Measurements from ENCODE around the gene KIF5B. TPM values are rescaled to one million over a fixed set of nuclear protein-coding genes. Genes with fewer than 3 reads are reported as not detected.

KIF5B gene
- total RNA-seq, 1 experiment from 2014 or later = 117 TPM

DNA sequence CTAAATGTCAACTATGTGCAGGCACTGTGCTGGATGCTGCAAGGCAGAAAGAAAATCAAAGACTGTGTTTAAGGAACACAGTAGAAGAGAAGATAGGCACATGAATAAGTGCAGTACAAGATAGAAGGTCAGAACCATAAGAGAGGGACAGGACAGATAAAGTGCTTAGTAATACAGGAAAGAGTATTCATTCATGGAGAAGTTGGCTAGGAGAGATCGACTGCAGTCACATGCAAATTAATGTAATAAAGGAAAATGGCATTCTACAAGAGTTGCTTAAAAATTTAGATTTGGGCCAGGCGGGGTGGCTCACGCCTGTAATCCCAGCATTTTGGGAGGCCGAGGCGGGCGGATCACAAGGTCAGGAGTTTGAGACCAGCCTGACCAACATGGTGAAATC is 24.8 kb downstream of the KIF5B start:
- TF ChIP-seq SRF (IDR thresholded peaks at IDR 0.05; ENCODE audit: low read depth) (no peak), REST (IDR thresholded peaks at IDR 0.05; ENCODE audit: low read depth) (no peak), EZH2phosphoT487 (IDR thresholded peaks at IDR 0.05; ENCODE audit: borderline replicate concordance) (no peak), POLR2AphosphoS5 (IDR thresholded peaks at IDR 0.05; ENCODE audit: low read depth, low read length) (no peak), YY1 (IDR thresholded peaks at IDR 0.05; ENCODE audit: extremely low read depth, insufficient replicate concordance, low read depth, low read length) (no peak), ELF1 (IDR thresholded peaks at IDR 0.05; ENCODE audit: borderline replicate concordance, low read depth) (no peak), TCF7L2 (IDR thresholded peaks at IDR 0.05; ENCODE audit: borderline replicate concordance, extremely low read depth, insufficient read depth, insufficient read length) (no peak), FOSL1 (IDR thresholded peaks at IDR 0.05; ENCODE audit: low read depth) (no peak), CEBPB (IDR thresholded peaks at IDR 0.05; ENCODE audit: low read depth) (no peak), RAD21 (IDR thresholded peaks at IDR 0.05; ENCODE audit: low read depth) (no peak), CBX3 (IDR thresholded peaks at IDR 0.05; ENCODE audit: low read depth) (no peak), POLR2A (IDR thresholded peaks at IDR 0.05; ENCODE audit: borderline replicate concordance, extremely low read depth, insufficient read depth, insufficient read length) (no peak), SIN3A (IDR thresholded peaks at IDR 0.05; ENCODE audit: low read depth) (no peak), JUND (IDR thresholded peaks at IDR 0.05) (no peak), EZH2 (IDR thresholded peaks at IDR 0.05) (no peak)
- TF ChIP-seq, protein P1, sequence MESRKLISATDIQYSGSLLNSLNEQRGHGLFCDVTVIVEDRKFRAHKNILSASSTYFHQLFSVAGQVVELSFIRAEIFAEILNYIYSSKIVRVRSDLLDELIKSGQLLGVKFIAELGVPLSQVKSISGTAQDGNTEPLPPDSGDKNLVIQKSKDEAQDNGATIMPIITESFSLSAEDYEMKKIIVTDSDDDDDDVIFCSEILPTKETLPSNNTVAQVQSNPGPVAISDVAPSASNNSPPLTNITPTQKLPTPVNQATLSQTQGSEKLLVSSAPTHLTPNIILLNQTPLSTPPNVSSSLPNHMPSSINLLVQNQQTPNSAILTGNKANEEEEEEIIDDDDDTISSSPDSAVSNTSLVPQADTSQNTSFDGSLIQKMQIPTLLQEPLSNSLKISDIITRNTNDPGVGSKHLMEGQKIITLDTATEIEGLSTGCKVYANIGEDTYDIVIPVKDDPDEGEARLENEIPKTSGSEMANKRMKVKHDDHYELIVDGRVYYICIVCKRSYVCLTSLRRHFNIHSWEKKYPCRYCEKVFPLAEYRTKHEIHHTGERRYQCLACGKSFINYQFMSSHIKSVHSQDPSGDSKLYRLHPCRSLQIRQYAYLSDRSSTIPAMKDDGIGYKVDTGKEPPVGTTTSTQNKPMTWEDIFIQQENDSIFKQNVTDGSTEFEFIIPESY (IDR thresholded peaks at IDR 0.05; ENCODE audit: extremely low read depth, insufficient replicate concordance, low read length) = no peak
- TF ChIP-seq, protein P2, sequence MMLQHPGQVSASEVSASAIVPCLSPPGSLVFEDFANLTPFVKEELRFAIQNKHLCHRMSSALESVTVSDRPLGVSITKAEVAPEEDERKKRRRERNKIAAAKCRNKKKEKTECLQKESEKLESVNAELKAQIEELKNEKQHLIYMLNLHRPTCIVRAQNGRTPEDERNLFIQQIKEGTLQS (IDR thresholded peaks at IDR 0.05) = no peak
- TF ChIP-seq, protein P3, sequence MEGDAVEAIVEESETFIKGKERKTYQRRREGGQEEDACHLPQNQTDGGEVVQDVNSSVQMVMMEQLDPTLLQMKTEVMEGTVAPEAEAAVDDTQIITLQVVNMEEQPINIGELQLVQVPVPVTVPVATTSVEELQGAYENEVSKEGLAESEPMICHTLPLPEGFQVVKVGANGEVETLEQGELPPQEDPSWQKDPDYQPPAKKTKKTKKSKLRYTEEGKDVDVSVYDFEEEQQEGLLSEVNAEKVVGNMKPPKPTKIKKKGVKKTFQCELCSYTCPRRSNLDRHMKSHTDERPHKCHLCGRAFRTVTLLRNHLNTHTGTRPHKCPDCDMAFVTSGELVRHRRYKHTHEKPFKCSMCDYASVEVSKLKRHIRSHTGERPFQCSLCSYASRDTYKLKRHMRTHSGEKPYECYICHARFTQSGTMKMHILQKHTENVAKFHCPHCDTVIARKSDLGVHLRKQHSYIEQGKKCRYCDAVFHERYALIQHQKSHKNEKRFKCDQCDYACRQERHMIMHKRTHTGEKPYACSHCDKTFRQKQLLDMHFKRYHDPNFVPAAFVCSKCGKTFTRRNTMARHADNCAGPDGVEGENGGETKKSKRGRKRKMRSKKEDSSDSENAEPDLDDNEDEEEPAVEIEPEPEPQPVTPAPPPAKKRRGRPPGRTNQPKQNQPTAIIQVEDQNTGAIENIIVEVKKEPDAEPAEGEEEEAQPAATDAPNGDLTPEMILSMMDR (IDR thresholded peaks at IDR 0.05 in 2 of 3, conservative IDR thresholded peaks at IDR 0.05 in 1 of 3; ENCODE audit: borderline replicate concordance in 1 of 3, insufficient read depth in 1 of 3, low read depth in 2 of 3, low read length in 2 of 3) = no peak
- Histone ChIP-seq H3K4me1 (ENCODE audit: control insufficient read depth in 1 of 2, insufficient read depth in 2 of 2, low read length in 2 of 2) (no peaks in the 10 kb centered on the region), H3K27me3 (ENCODE audit: insufficient read depth, low read length) (no peaks in the 10 kb centered on the region), H3K4me3 (replicated peaks in 1 of 2; ENCODE audit: low read depth in 1 of 2, low read length in 2 of 2) (no peak overlapping the region), H3K9me2 (ENCODE audit: insufficient read depth) (no peaks in the 10 kb centered on the region), H4K20me1 (ENCODE audit: insufficient read depth) (0 out of 2 replicates have a peak, but pooled peaks cover 5% of the 10 kb centered on the region), H2AFZ (ENCODE audit: low read depth, low read length, poor library complexity, severe bottlenecking) (no peak overlapping the region), H3K9ac (ENCODE audit: low read length) (no peak overlapping the region), H3K9me3 (ENCODE audit: control insufficient read depth in 1 of 2, insufficient read depth in 1 of 2, low read depth in 1 of 2, low read length in 2 of 2) (no peaks in the 10 kb centered on the region), H3K27ac (ENCODE audit: low read depth, low read length) (no peak overlapping the region), H3K79me2 (ENCODE audit: insufficient read depth, low read length) (peaks cover 78% of the 10 kb centered on the region), H3K36me3 (ENCODE audit: control insufficient read depth in 1 of 2, insufficient read depth in 2 of 2, low read length in 2 of 2) (peaks cover 57 to 89% of the 10 kb centered on the region in 2 experiments), H3K4me2 (ENCODE audit: low read length) (no peak overlapping the region)
- no TSS peak for BruUV-seq (replicated peaks)
- ATAC-seq (no peak), DNase-seq (ENCODE audit: low read depth, low spot score) (no peak)
- ChIA-PET POLR2A (no interaction called here), RAD21 (ENCODE audit: low non-redundant PET in 1 of 2, low total read pairs in 2 of 2, uncharacterized antibody in 2 of 2, unreplicated experiment in 2 of 2) (no interaction called here), CTCF (no interaction called here)
- intact Hi-C loops (cut with micrococcal nuclease) = no loop called here

All from HCT116 (cell line).